ENCODE data around the gene GPR153.
"Not testable (repeated sequence)": the region's sequence is repeated elsewhere in the genome, so short reads cannot be mapped to it uniquely, and the experiment has no call there.

GPR153 gene

GRCh38 chr1:6224718-6225117 lies 36.2 kb downstream of the GPR153 start:
- no peak for DNase-seq (ENCODE audit: low read depth)

- no peak for DNase-seq (ENCODE audit: low read depth)
Observed at GRCh38 chr1:6223617-6224016, 37.3 kb downstream of the GPR153 start.

- DNase-seq (ENCODE audit: low read depth), result no peak
Observed at GRCh38 chr1:6222636-6223035, 38.3 kb downstream of the GPR153 start.

GRCh38 chr1:6221210-6221784 lies 39.6 kb downstream of the GPR153 start:
- DNase-seq (ENCODE audit: low read depth), result no peak

- DNase-seq (ENCODE audit: low read depth), result no peak
Observed at GRCh38 chr1:6220236-6220635, 40.7 kb downstream of the GPR153 start.

GRCh38 chr1:6219641-6220040 lies 41.3 kb downstream of the GPR153 start:
- not testable (repeated sequence) for DNase-seq (ENCODE audit: low read depth)

GRCh38 chr1:6218375-6219164 lies 42.3 kb downstream of the GPR153 start:
- DNase-seq (ENCODE audit: low read depth), result no peak

- no peak for DNase-seq (ENCODE audit: low read depth)
Observed at GRCh38 chr1:6212193-6212959, 48.5 kb downstream of the GPR153 start.

GRCh38 chr1:6211731-6212130 lies 49.2 kb downstream of the GPR153 start:
- no peak for DNase-seq (ENCODE audit: low read depth)

GRCh38 chr1:6210591-6211355 lies 50.1 kb downstream of the GPR153 start:
- DNase-seq (ENCODE audit: low read depth), result no peak

- DNase-seq (ENCODE audit: low read depth), result no peak
Observed at GRCh38 chr1:6209661-6210580, 51.0 kb downstream of the GPR153 start.

GRCh38 chr1:6208723-6209660 lies 51.9 kb downstream of the GPR153 start:
- no peak for DNase-seq (ENCODE audit: low read depth)

GRCh38 chr1:6207921-6208320 lies 53.0 kb downstream of the GPR153 start:
- DNase-seq (ENCODE audit: low read depth), result no peak

- DNase-seq (ENCODE audit: low read depth), result no peak
Observed at GRCh38 chr1:6207075-6207885, 53.6 kb downstream of the GPR153 start.

GRCh38 chr1:6206520-6206855 lies 54.4 kb downstream of the GPR153 start:
- no peak for DNase-seq (ENCODE audit: low read depth)

GRCh38 chr1:6205849-6206519 lies 54.9 kb downstream of the GPR153 start, which contains the start of gene RNF207:
Gene RNF207, plus strand, starts transcription at chr1:6206119. Its CDS starts 417 bp downstream, at chr1:6206536.
- no peak for DNase-seq (ENCODE audit: low read depth)

- no peak for DNase-seq (ENCODE audit: low read depth)
Observed at GRCh38 chr1:6202256-6202655, 58.6 kb downstream of the GPR153 start.

- no peak for DNase-seq (ENCODE audit: low read depth)
Observed at GRCh38 chr1:6200188-6200809, 60.6 kb downstream of the GPR153 start.

Data from GM04503 (cell line).